Fibroblast of mammary gland (primary cell): ENCODE measurements around the gene PHKB.

Experiments used
- DNase-seq: peaks from one replicate; pipeline ENCODE4 v3.0.0-alpha.2; 2010; ENCODE audit warnings: low read depth
- H3K4me3 ChIP-seq: 2 replicates; pipeline ENCODE4 v1.5.1; 2011; ENCODE audit warnings: low read depth, mild to moderate bottlenecking, low read length, moderate library complexity; ENCODE audit not compliant: control insufficient read depth
- CTCF ChIP-seq: conservative IDR thresholded peaks from 2 replicates; pipeline ENCODE4 v1.5.1; 2011; ENCODE audit warnings: low read depth, low read length, inconsistent platforms; ENCODE audit not compliant: control insufficient read depth, insufficient read depth

The PHKB gene

GRCh38 chr16:47732122-47732521, 271.0 kb downstream of the PHKB start:
- TF ChIP-seq CTCF: no peak
- no peak overlapping the region for H3K4me3 ChIP-seq
- no peak for DNase-seq

- no peak for TF ChIP-seq CTCF
Measured at GRCh38 chr16:47732523-47733111, 271.5 kb downstream of the PHKB start.

GRCh38 chr16:47734081-47734857, 273.1 kb downstream of the PHKB start:
- no peak for DNase-seq
- TF ChIP-seq CTCF: no peak
- H3K4me3 ChIP-seq: no peak overlapping the region

More at GRCh38 chr16:47732523-47733111, 271.5 kb downstream of the PHKB start:
- peak; percentile 98 for DNase-seq
- H3K4me3 ChIP-seq: no peak overlapping the region

- no peak for TF ChIP-seq CTCF
- DNase-seq: no peak
- H3K4me3 ChIP-seq: no peak overlapping the region
Measured at GRCh38 chr16:47734987-47735594, 274.0 kb downstream of the PHKB start.

GRCh38 chr16:47750371-47750770, 289.2 kb downstream of the PHKB start:
- peak; percentile 6 for DNase-seq
- TF ChIP-seq CTCF: no peak

More at GRCh38 chr16:47750371-47750770, 289.2 kb downstream of the PHKB start:
- no peak overlapping the region for H3K4me3 ChIP-seq
